HL-60 (cell line): ENCODE data around the gene VEGFB.

ENCODE experiments used
- CTCF ChIP-seq: IDR thresholded peaks from one replicate; pipeline ENCODE4 v1.5.1; 2011; ENCODE audit warnings: low read length, control low read depth, inconsistent platforms; ENCODE audit not compliant: insufficient read depth
- GABPA ChIP-seq: IDR thresholded peaks from 2 replicates; pipeline ENCODE4 v1.6.1; 2012; ENCODE audit warnings: low read depth
- POLR2AphosphoS5 ChIP-seq: IDR thresholded peaks from 2 replicates; pipeline ENCODE4 v1.6.1; 2012; ENCODE audit warnings: low read depth

DNA sequence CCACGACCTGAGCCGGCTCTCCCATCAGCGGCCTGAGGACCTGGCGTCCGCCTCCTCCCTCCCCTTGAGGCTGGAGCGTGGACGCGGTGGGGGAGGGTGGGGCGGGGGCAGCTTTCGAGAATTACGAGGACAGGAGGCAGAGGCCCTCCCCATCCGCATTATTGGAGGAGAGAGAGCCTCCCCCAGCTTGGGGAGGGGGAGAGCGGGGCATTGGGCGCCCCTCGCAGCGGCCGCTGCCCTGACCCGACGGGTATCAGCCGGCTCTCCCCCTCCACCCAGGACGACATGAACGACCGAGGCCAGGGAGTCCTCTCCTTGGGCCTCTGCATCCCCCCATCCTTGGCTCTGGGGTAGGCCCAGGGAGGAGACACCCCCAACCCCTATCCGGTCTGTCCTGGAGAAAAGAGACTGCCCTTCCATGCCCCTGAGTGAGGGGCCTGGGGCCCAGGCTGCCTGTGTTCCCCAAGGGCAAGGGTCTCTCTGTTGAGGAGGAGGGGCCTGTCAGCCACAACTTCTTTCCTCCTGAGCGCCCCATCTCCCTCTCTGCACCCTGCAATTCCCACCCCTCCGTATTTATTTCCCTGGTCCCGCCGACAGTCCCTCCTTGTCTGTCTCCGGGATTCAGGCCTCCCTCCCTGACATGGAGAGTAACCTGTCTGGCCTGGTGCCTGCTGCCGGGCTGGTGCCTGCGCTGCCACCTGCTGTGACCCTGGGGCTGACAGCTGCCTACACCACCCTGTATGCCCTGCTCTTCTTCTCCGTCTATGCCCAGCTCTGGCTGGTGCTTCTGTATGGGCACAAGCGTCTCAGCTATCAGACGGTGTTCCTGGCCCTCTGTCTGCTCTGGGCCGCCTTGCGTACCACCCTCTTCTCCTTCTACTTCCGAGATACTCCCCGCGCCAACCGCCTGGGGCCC is 51.8 kb downstream of the VEGFB start:
- peak; percentile 25 for TF ChIP-seq CTCF
- 0 out of 2 replicates have a peak, but pooled peaks have one; percentile 8 for TF ChIP-seq POLR2AphosphoS5
- no peak for TF ChIP-seq GABPA
